K562 (cell line): ENCODE measurements around the gene TBC1D2. TPM values are rescaled to one million over a fixed set of nuclear protein-coding genes. Genes with fewer than 3 reads are reported as not detected.

Experiments used
- ATAC-seq: fragments of 200-7000 bp; cut with Tn5 transposase; 3 replicates; pipeline ENCODE4 v1.9.1; 2020; ENCODE audit warnings: moderate library complexity
- BruUV-seq: library from RNA; stranded (reverse); fragments of 400-500 nt; replicated peaks from 2 replicates; lab custom pipeline; 2021; lab: Mats Ljungman, UMichigan
- CTCF ChIA-PET: fragments of 300-600 bp; formaldehyde crosslinking; extraction: SDS; loops from one replicate; lab custom pipeline; 2021; ENCODE audit warnings: low intra/inter-chr PET ratio; lab: Yijun Ruan, JAX
- POLR2A ChIA-PET: fragments of 300-600, 350-650 bp; sonication (Branson Sonifier 250); formaldehyde crosslinking; extraction: SDS; loops from one replicate; lab custom pipeline; 2021; ENCODE audit warnings: antibody characterized with exemption, inconsistent platforms; lab: Yijun Ruan, JAX
- DNase-seq, 4 experiments: peaks; one replicate each; pipeline versions ENCODE4 v3.0.0 to v3.0.0-alpha.2; 2011 to 2018; ENCODE audit warnings: low spot score in 3 of 4, mixed read lengths in 3 of 4; ENCODE audit errors: extremely low read depth in 1 of 4
- FAIRE-seq: peaks from 2 replicates; lab custom pipeline; 2011; peaks lifted over from hg19 to GRCh38; lab: Jason Lieb, UNC
- H2AFZ ChIP-seq: 2 replicates; pipeline ENCODE4 v1.6.0; 2011; ENCODE audit warnings: low read depth, low read length, control low read depth, inconsistent platforms
- H3K27ac ChIP-seq: fragments of 200-600 bp; 3 replicates; pipeline ENCODE4 v1.8.0; 2011; ENCODE audit warnings: low read depth, mild to moderate bottlenecking, control low read depth, inconsistent platforms, low read length, moderate library complexity, mixed read lengths; ENCODE audit errors: extremely low read depth
- H3K27me3 ChIP-seq, 2 experiments: fragments of 300-600 bp in 1 of 2; 2 replicates in 1 of 2; 3 replicates in 1 of 2; pipeline versions ENCODE4 v1.6.0 to v1.8.0; 2011; ENCODE audit warnings: inconsistent platforms in 2 of 2, low read length in 2 of 2, mild to moderate bottlenecking in 1 of 2, mixed read lengths in 1 of 2, moderate library complexity in 1 of 2; ENCODE audit not compliant: control insufficient read depth in 2 of 2, insufficient read depth in 2 of 2
- H3K36me3 ChIP-seq: fragments of 300-600 bp; 3 replicates; pipeline ENCODE4 v1.8.0; 2011; ENCODE audit warnings: mild to moderate bottlenecking, low read length, inconsistent platforms; ENCODE audit not compliant: control insufficient read depth, insufficient read depth
- H3K4me1 ChIP-seq, 2 experiments: fragments of 200-600 bp in 1 of 2; replicated peaks in 1 of 2; 2 replicates in 1 of 2; 3 replicates in 1 of 2; pipeline versions ENCODE4 v1.5.1 to v1.8.0; 2011; ENCODE audit warnings: inconsistent platforms in 2 of 2, low read length in 2 of 2, mild to moderate bottlenecking in 1 of 2, mixed read lengths in 1 of 2, moderate library complexity in 1 of 2; ENCODE audit not compliant: control insufficient read depth in 2 of 2, insufficient read depth in 2 of 2
- H3K4me2 ChIP-seq: 2 replicates; pipeline ENCODE4 v1.6.1; 2011; ENCODE audit warnings: low read length, control low read depth, inconsistent platforms, mixed read lengths; ENCODE audit not compliant: insufficient read depth
- H3K4me3 ChIP-seq: fragments of 200-600 bp; sonication (generic), shearing (Covaris generic); 2 replicates; pipeline ENCODE4 v1.5.1; 2016; ENCODE audit warnings: control low read depth, inconsistent platforms
- H3K79me2 ChIP-seq: fragments of 200-600 bp; 3 replicates; pipeline ENCODE4 v1.8.0; 2011; ENCODE audit warnings: low read length, inconsistent platforms; ENCODE audit not compliant: control insufficient read depth, insufficient read depth
- H3K9ac ChIP-seq, 2 experiments: 2 replicates each; pipeline versions ENCODE4 v1.6.0 to v1.6.1; 2011; ENCODE audit warnings: low read depth in 2 of 2, low read length in 2 of 2, control low read depth in 1 of 2, inconsistent platforms in 1 of 2, mild to moderate bottlenecking in 1 of 2, mixed read lengths in 1 of 2; ENCODE audit not compliant: insufficient read depth in 1 of 2
- H3K9me1 ChIP-seq: one replicate; pipeline ENCODE4 v1.6.0; 2011; ENCODE audit warnings: inconsistent platforms, mild to moderate bottlenecking, low read length, moderate library complexity; ENCODE audit not compliant: control insufficient read depth, insufficient read depth
- H3K9me3 ChIP-seq: replicated peaks from 2 replicates; pipeline ENCODE4 v1.5.1; 2011; ENCODE audit warnings: low read depth, low read length, inconsistent platforms; ENCODE audit not compliant: control insufficient read depth, insufficient read depth
- H4K20me1 ChIP-seq: replicated peaks from 2 replicates; pipeline ENCODE4 v1.6.1; 2011; ENCODE audit warnings: low read length, inconsistent platforms, mixed read lengths; ENCODE audit not compliant: control insufficient read depth, insufficient read depth
- ATF4 ChIP-seq: fragments of 450-650 bp; formaldehyde crosslinking; IDR thresholded peaks from 2 replicates; pipeline ENCODE4 v1.4.0; 2022; ENCODE audit warnings: mild to moderate bottlenecking, moderate library complexity
- E2F1 ChIP-seq: sonication (generic); formaldehyde crosslinking; IDR thresholded peaks from 2 replicates; pipeline ENCODE4 v1.8.1; 2023; ENCODE audit warnings: mild to moderate bottlenecking, missing genetic modification reagents, moderate library complexity
- HDAC8 ChIP-seq: fragments of 450-650 bp; IDR thresholded peaks from 2 replicates; pipeline ENCODE4 v1.6.1; 2016; ENCODE audit warnings: mild to moderate bottlenecking, missing genetic modification characterization, moderate library complexity, missing compliant biosample characterization
- TRIM25 ChIP-seq: fragments of 450-650 bp; IDR thresholded peaks from 2 replicates; pipeline ENCODE4 v1.7.0; 2016; ENCODE audit warnings: borderline replicate concordance
- ZBTB43 ChIP-seq: sonication (generic); formaldehyde crosslinking; IDR thresholded peaks from 2 replicates; pipeline ENCODE4 v1.8.0; 2023; ENCODE audit warnings: mild to moderate bottlenecking, missing genetic modification reagents
- ZNF274 ChIP-seq: IDR thresholded peaks from 2 replicates; pipeline ENCODE4 v1.6.1; 2011; ENCODE audit warnings: low read depth, mild to moderate bottlenecking, low read length, moderate library complexity, borderline replicate concordance
- WGBS: fragments of 100-300 bp; shearing (Covaris generic); methylation state at CpG from one replicate; pipeline ENCODE4 v1.1.6; 2016; ENCODE audit warnings: low coverage, mixed read lengths; ENCODE audit not compliant: insufficient coverage; ENCODE audit errors: missing lambda C conversion rate; 5-methylcytosine and 5-hydroxymethylcytosine counted together
- in situ Hi-C: fragments of 300-500 bp; cut with MboI; formaldehyde crosslinking; loops from 4 replicates; pipeline ENCODE4 v1.15.0; 2018; ENCODE audit warnings: inconsistent platforms, mixed read lengths
- intact Hi-C: fragments of 100-400 bp; cut with micrococcal nuclease; formaldehyde crosslinking; loops from 2 replicates; pipeline ENCODE4 v1.14.2; 2022
- polyA plus RNA-seq, 8 experiments: library from polyadenylated mRNA; depleted of rRNA in 4 of 8; stranded (reverse) in 5 of 8; unstranded in 3 of 8; fragments of >200 nt; fragmentation: Nextera tagmentation in 2 of 8; fragmentation: Illumina TruSeq in 1 of 8; extraction: Ambion mirVana in 2 of 8; extraction: Trizol in 1 of 8; gene quantifications; 2 replicates each; pipeline versions ENCODE4 v1.2.1 to v1.2.3, GENCODE V29; 2011 to 2014; ENCODE audit warnings: inconsistent platforms in 1 of 8, missing spikeins in 1 of 8
- total RNA-seq, 7 experiments: library from RNA; depleted of rRNA in 6 of 7; stranded (reverse); fragments of >200 nt in 6 of 7; fragmentation: Illumina TruSeq in 2 of 7; extraction: Trizol in 2 of 7; gene quantifications; 2 replicates each; pipeline versions ENCODE4 v1.2.1 to v1.2.3, GENCODE V29; 2011 to 2021; ENCODE audit warnings: low replicate concordance in 1 of 7

The TBC1D2 gene
- total and polyA plus RNA-seq, 9 of the 15 experiments (the other 6 are each of a cell fraction or from before 2014, with no cell fraction given), result 0.10 to 7.0 (median 2.5) TPM

- Histone ChIP-seq H4K20me1 (no peaks in the 10 kb centered on the region), H3K27ac (no peak overlapping the region), H3K9me1 (no peaks in the 10 kb centered on the region), H2AFZ (no peak overlapping the region), H3K4me1 (peaks cover 11 to 29% of the 10 kb centered on the region in 2 experiments; a peak in 4 of 5 replicates), H3K79me2 (no peaks in the 10 kb centered on the region), H3K4me2 (no peak overlapping the region), H3K36me3 (no peaks in the 10 kb centered on the region), H3K9ac (peak overlapping the region in 1 of 2 experiments; percentile 61; a peak in 2 of 4 replicates), H3K27me3 (no peaks in the 10 kb centered on the region), H3K4me3 (no peak overlapping the region), H3K9me3 (no peaks in the 10 kb centered on the region)
- 91% methylated on average over 7 of the region's 7 CpGs for WGBS
- DNase-seq (no peak), ATAC-seq (no peak), FAIRE-seq (no peak)
- TF ChIP-seq ZBTB43 (CRISPR knock-in tag) (no peak), ATF4 (CRISPR knock-in tag) (no peak), HDAC8 (tag) (no peak), E2F1 (no peak), ZNF274 (no peak), TRIM25 (no peak)
- intact Hi-C loops (loop anchor here (10.0 kb wide), 1 partner anchor 113 kb away; no protein-coding TSS in a partner anchor), in situ Hi-C loops (no loop called here)
- ChIA-PET POLR2A (interaction anchor here (0.8 to 1.1 kb wide), 3 partner anchors 33 to 745 kb away, joined by 3 to 4 read pairs (median 3); partner anchors contain the start of gene TBC1D2), CTCF (no interaction called here)
- BruUV-seq, result no TSS peak
These were observed 53.7 kb downstream of the TBC1D2 start for GRCh38 chr9:98201749-98202148.
